ENCODE data around the gene AKT2. TPM values are rescaled to one million over a fixed set of nuclear protein-coding genes. Genes with fewer than 3 reads are reported as not detected.

The AKT2 gene
- total RNA-seq, 2 donors from 2014 or later = 131 to 180 TPM

DNA sequence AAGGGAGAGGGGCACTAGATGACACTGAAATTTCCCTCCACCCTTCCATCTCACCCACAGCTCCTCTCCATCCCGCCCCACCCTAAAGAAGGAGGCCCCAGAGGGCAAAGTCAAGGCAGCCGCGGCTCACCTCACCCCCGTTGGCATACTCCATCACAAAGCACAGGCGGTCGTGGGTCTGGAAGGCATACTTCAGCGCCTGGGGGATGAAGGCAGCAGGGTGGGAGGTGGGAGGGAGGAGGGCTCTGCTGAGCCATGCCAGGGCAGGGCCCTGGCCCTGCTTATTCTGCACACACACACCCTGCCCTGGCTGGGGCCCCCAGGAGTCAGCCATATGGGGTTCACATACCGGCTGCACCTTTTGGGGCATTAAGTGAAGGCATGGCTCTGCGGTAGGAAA lies 46.4 kb downstream of the AKT2 start:
- Mint-ChIP-seq H3K4me1 (ENCODE audit: low read depth in 2 of 2) (peaks cover 0 to 2% of the 10 kb centered on the region in 2 donors), H3K9me3 (no peaks in the 10 kb centered on the region), H3K27ac (no peak overlapping the region), H3K27me3 (no peaks in the 10 kb centered on the region), H3K36me3 (peaks cover 5% of the 10 kb centered on the region), H3K4me3 (no peak overlapping the region)
- ATAC-seq (no peak), DNase-seq (ENCODE audit: low spot score) (no peak)

- no peak overlapping the region for H3K4me3 Mint-ChIP-seq
- H3K4me1 Mint-ChIP-seq (ENCODE audit: low read depth in 2 of 2) = no peaks in the 10 kb centered on the region
- H3K27me3 Mint-ChIP-seq = no peaks in the 10 kb centered on the region
- peaks cover 5% of the 10 kb centered on the region for H3K36me3 Mint-ChIP-seq
- H3K9me3 Mint-ChIP-seq = no peaks in the 10 kb centered on the region
- H3K27ac Mint-ChIP-seq = no peak overlapping the region
- ATAC-seq (no peak), DNase-seq (ENCODE audit: low spot score) (no peak)
These were observed 47.4 kb downstream of the AKT2 start for GRCh38 chr19:40237791-40238190.

- DNase-seq (ENCODE audit: low spot score) (no peak), ATAC-seq (no peak)
- no peaks in the 10 kb centered on the region for H3K27me3 Mint-ChIP-seq
- no peaks in the 10 kb centered on the region for H3K9me3 Mint-ChIP-seq
- no peak overlapping the region for H3K4me3 Mint-ChIP-seq
- no peak overlapping the region for H3K27ac Mint-ChIP-seq
- peaks cover 5% of the 10 kb centered on the region for H3K36me3 Mint-ChIP-seq
- H3K4me1 Mint-ChIP-seq (ENCODE audit: low read depth in 2 of 2) = no peaks in the 10 kb centered on the region
These were observed 48.8 kb downstream of the AKT2 start for GRCh38 chr19:40236366-40236765.

- Mint-ChIP-seq H3K36me3 (peaks cover 5% of the 10 kb centered on the region), H3K4me3 (no peak overlapping the region), H3K9me3 (no peaks in the 10 kb centered on the region), H3K27ac (no peak overlapping the region), H3K27me3 (no peaks in the 10 kb centered on the region), H3K4me1 (ENCODE audit: low read depth in 2 of 2) (no peaks in the 10 kb centered on the region)
- ATAC-seq = no peak
- no peak for DNase-seq (ENCODE audit: low spot score)
These were observed 49.2 kb downstream of the AKT2 start for GRCh38 chr19:40236026-40236355.

GRCh38 chr19:40235238-40236025 lies 49.7 kb downstream of the AKT2 start:
- no peak overlapping the region for H3K27ac Mint-ChIP-seq
- H3K9me3 Mint-ChIP-seq = no peaks in the 10 kb centered on the region
- no peaks in the 10 kb centered on the region for H3K4me1 Mint-ChIP-seq (ENCODE audit: low read depth in 2 of 2)
- H3K36me3 Mint-ChIP-seq = peaks cover 5% of the 10 kb centered on the region
- DNase-seq (ENCODE audit: low spot score) (no peak), ATAC-seq (no peak)
- no peaks in the 10 kb centered on the region for H3K27me3 Mint-ChIP-seq
- no peak overlapping the region for H3K4me3 Mint-ChIP-seq

DNA sequence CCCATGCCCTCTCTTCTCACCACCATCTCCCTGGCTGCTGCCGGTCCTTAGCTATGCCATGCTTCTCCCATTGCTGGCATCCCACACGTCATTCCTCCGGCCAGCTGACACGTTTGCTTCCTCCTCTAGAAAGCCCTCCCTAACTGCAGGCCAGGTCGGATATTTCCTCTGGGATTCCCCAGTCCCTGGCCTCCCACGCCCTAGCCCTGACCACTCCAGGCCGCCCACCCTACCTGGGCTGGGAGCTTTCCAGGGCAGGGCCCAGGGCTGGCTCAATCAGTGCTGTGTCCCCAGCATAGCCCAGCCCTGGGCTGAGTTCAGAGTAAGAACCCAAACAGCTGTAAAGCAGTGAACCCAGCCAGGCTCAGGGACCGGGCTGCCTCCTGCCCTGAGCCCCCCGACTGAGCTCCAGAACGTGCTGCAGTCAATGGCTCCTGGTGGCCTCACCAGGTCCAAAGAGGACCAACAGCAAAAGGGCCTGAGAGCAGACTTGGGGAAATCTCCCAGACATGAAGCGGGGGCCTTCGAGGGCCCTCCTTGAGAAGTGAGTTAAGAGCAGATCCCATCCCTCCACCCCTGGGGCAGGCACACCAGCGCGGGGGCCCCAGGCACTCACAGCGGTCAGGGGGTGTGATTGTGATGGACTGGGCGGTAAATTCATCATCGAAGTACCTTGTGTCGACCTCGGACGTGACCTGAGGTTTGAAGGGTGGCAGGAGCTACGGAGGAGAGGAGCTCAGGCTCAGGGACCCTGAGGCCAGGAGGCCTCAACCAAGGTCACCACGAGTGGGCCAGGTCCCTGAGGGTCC lies 50.5 kb downstream of the AKT2 start:
- H3K27ac Mint-ChIP-seq = no peak overlapping the region
- peaks cover 5% of the 10 kb centered on the region for H3K36me3 Mint-ChIP-seq
- ATAC-seq = no peak
- H3K4me1 Mint-ChIP-seq (ENCODE audit: low read depth in 2 of 2) = peaks cover 0 to under 1% of the 10 kb centered on the region in 2 donors
- DNase-seq (ENCODE audit: low spot score) = no peak
- no peaks in the 10 kb centered on the region for H3K27me3 Mint-ChIP-seq
- no peaks in the 10 kb centered on the region for H3K9me3 Mint-ChIP-seq
- no peak overlapping the region for H3K4me3 Mint-ChIP-seq

DNA sequence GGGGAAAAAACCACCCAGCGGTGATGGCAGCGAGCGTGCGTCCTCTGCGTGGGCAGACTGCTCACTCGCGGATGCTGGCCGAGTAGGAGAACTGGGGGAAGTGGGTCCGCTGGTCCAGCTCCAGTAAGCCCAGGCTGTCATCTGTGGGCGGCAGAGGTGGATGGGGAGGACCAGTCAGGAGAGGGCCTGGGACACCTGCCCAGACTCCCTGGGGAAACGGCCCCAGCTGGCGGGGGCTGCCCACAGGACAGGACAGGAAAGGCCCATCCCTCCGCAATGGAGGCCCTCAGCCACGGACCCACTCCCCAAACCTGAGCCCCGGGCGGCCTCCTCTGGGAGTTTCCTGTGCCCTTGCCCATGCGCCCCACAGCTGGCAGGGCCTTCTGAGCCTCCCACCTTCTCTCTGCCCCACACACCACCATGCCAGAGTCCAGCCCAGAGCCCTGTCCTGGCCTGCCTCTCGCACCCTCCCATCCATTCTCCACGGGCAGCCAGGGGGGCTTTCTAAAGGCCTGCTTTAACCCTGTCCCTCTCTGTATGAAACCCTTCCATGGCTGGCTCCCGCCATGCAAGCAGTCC lies 51.2 kb downstream of the AKT2 start:
- ATAC-seq (no peak), DNase-seq (ENCODE audit: low spot score) (no peak)
- Mint-ChIP-seq H3K9me3 (no peaks in the 10 kb centered on the region), H3K27me3 (no peaks in the 10 kb centered on the region), H3K36me3 (peaks cover 5% of the 10 kb centered on the region), H3K27ac (no peak overlapping the region), H3K4me1 (ENCODE audit: low read depth in 2 of 2) (peaks cover 0 to 4% of the 10 kb centered on the region in 2 donors), H3K4me3 (no peak overlapping the region)

DNA sequence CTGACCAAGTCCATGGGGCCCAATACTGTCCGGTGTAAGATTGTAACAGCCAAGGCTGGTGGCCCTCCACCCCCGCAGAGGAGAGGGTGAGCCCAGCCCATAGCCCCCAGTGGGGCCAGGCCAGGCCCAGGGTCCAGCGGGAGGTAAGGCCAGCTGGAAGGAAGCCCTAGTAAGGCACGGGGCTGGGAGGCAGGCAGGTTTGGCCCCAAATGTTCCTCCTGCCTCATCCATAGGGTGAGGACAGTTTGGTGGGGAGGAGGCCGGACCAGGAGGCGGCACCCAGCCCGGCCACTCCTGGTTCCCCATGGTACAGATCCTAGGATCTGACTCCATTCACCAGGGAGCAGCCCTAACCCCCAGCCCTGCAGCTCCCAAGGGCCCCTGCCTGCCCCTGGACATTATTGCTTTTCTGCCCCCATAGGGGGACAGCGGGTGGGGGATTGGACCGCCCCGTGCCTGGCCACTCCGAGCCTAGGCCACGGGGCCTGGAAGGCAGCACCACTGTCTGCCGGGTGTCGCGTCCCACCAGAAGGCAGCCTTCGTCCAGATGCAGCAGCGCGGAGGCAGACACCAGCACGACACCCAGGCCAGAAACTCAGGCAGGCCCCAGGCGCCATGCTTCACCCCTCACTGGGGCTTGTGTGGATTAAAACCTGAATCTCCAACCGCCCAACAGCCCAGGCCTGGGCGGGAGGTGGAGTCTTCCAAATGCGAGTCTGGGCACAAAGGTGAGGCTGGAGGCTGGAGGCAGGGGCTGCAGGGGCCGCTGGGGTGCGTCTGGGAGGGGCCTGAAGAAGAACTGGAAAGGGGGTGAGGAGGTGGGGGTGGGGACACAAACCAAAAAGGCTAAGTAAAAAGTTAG lies 52.0 kb downstream of the AKT2 start:
- ATAC-seq (no peak), DNase-seq (ENCODE audit: low spot score) (no peak)
- no peak overlapping the region for H3K27ac Mint-ChIP-seq
- H3K4me1 Mint-ChIP-seq (ENCODE audit: low read depth in 2 of 2) = peaks cover 0 to 4% of the 10 kb centered on the region in 2 donors
- H3K9me3 Mint-ChIP-seq = no peaks in the 10 kb centered on the region
- no peak overlapping the region for H3K4me3 Mint-ChIP-seq
- H3K27me3 Mint-ChIP-seq = no peaks in the 10 kb centered on the region
- peaks cover 5% of the 10 kb centered on the region for H3K36me3 Mint-ChIP-seq

DNA sequence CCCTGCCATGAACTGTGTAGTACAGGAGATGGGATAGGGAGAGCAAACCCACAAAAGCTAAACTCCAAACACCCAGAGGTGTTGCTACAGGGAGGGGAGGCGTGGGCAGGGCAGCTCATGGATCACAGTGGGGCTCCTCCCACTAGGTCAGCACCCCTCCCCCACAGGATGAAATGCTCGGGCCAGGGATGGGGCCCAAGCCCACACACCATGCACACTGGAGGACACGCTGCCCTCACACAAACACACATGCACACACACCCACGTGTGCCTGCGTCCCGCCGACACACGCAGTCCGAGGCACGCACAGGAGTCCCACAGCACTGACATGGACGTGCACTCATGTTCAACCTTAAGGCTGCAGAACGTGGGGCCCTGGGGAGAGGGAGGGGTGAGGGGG lies 52.7 kb downstream of the AKT2 start:
- no peaks in the 10 kb centered on the region for H3K9me3 Mint-ChIP-seq
- H3K36me3 Mint-ChIP-seq = peaks cover 5% of the 10 kb centered on the region
- no peak overlapping the region for H3K27ac Mint-ChIP-seq
- ATAC-seq = no peak
- no peaks in the 10 kb centered on the region for H3K27me3 Mint-ChIP-seq
- H3K4me1 Mint-ChIP-seq (ENCODE audit: low read depth in 2 of 2) = peaks cover 0 to 4% of the 10 kb centered on the region in 2 donors
- H3K4me3 Mint-ChIP-seq = no peak overlapping the region
- DNase-seq (ENCODE audit: low spot score) = no peak

DNA sequence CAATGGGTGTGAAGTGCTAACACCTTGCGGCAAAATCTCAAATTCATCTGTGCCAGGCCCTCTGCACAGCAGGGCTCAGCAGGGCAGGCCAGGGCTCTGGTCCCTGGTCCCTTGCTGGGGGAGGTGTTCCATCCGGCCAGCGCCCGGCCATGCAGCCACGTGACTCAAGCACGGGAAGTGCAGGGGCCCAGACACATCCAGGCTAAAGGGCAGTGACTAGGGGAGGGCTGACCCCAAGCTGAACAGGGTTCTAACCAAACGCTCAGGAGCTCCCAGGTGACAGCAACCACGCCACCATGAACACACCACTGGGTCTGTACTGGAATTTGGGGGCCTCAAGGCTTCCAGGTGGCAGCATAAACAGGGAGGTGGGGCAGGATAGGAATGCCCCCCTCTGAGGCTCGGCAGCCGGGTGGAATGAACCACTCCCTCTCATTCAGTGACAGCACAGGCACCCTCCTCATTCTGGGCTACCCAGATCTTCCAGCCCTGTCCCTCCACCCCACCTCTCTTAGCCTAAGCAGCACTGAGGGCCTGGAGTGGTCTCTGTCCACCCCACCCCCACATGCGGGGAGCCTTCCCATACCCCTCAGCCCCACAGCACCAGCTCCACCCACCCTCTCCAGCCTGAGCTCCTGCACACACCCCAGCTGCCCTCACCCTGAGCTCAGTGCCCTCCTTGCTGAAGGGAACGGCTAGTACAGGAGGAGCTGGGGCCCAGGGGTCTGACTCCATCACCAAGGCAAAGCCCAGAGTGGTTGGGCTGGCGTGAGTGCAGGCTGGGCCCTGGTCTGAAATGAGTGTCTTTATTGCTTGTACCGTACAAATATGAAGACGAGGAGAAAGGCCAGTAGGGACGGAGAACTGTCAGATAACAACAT lies 53.4 kb downstream of the AKT2 start:
- Mint-ChIP-seq H3K36me3 (peaks cover 1% of the 10 kb centered on the region), H3K27me3 (peaks cover 2 to 3% of the 10 kb centered on the region in 2 donors), H3K9me3 (no peaks in the 10 kb centered on the region), H3K4me3 (no peak overlapping the region), H3K4me1 (ENCODE audit: low read depth in 2 of 2) (peaks cover 0 to 6% of the 10 kb centered on the region in 2 donors), H3K27ac (no peak overlapping the region)
- peak in 1 of 2 donors; percentile 5 for ATAC-seq
- no peak for DNase-seq (ENCODE audit: low spot score)

DNA sequence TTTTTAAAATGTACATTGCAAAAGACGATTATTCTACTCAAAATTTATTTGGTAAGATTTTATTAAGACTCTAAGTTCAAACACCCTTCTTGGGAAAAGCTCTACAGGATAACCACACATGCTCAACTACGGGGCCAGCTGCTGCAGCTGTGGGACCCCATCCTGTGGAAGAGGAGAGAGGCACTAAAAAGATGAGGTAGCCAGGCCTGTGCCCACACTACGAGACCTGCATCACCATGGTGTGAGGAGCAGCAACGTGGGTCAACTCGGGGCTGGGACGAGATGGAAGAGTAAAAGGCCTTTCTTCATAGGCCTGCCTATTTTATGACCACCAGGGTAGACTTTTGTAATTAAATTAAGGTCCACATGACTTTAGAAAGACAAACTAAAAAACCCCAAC lies 54.1 kb downstream of the AKT2 start:
- Mint-ChIP-seq H3K27me3 (peaks cover 5 to 9% of the 10 kb centered on the region in 2 donors), H3K36me3 (no peaks in the 10 kb centered on the region), H3K4me3 (no peak overlapping the region), H3K4me1 (ENCODE audit: low read depth in 2 of 2) (peaks cover under 1 to 10% of the 10 kb centered on the region in 2 donors), H3K27ac (no peak overlapping the region), H3K9me3 (no peaks in the 10 kb centered on the region)
- ATAC-seq = no peak
- no peak for DNase-seq (ENCODE audit: low spot score)

DNA sequence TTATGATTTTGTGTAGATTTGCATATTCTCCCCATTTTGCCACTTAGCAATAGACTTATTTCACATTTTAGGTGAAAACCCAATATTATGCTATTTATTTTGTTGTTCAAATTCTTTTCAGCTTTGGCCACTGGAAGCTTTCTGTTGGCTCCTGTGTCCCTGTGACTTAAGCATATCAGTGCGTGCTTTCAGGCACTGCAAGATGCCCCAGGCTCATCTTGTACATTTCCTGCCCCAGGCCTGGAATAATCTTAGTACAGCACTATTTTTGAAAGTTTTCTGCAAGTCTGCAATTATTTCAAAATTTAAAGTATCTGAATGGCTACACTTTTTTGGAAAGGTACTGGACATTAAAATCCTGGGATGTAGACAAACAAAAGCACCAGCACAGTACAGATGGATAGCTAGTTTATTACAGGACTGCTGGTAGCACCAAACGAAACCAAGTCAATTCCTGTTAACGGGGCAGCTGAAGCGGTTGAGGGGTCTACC lies 55.2 kb downstream of the AKT2 start:
- H3K36me3 Mint-ChIP-seq = peaks cover 6% of the 10 kb centered on the region
- peaks cover 14 to 20% of the 10 kb centered on the region in 2 donors for H3K27me3 Mint-ChIP-seq
- no peaks in the 10 kb centered on the region for H3K9me3 Mint-ChIP-seq
- H3K4me1 Mint-ChIP-seq (ENCODE audit: low read depth in 2 of 2) = peaks cover 10 to 18% of the 10 kb centered on the region in 2 donors
- ATAC-seq (no peak), DNase-seq (ENCODE audit: low spot score) (no peak)
- no peak overlapping the region for H3K27ac Mint-ChIP-seq
- no peak overlapping the region for H3K4me3 Mint-ChIP-seq

Data from natural killer cell treated with Interleukin-12 subunit alpha and Interleukin-12 subunit beta and Interleukin-15 and Interleukin-18, amount 100 ng/mL, for 72 hours (primary cell).